HCT116 (cell line): ENCODE data around the gene SLC15A5. TPM values are rescaled to one million over a fixed set of nuclear protein-coding genes. Genes with fewer than 3 reads are reported as not detected.

ENCODE experiments used
- ATAC-seq: fragments of 200-7000 bp; cut with Tn5 transposase; 2 replicates; pipeline ENCODE4 v1.9.1; 2020; ENCODE audit warnings: mild to moderate bottlenecking, moderate library complexity
- BruUV-seq: library from RNA; stranded (reverse); fragments of 400-500 nt; replicated peaks from 2 replicates; lab custom pipeline; 2021; lab: Mats Ljungman, UMichigan
- CTCF ChIA-PET: fragments of 300-600 bp; sonication (Branson Sonifier 250); formaldehyde crosslinking; loops from one replicate; lab custom pipeline; 2021; ENCODE audit warnings: antibody characterized with exemption; lab: Charles Lee
- POLR2A ChIA-PET: fragments of 300-600, 350-600 bp; sonication (Branson Sonifier 250); formaldehyde crosslinking; loops from one replicate; lab custom pipeline; 2021; ENCODE audit warnings: antibody characterized with exemption; lab: Charles Lee
- RAD21 ChIA-PET, 2 experiments: fragments of 300-600 bp; sonication (Branson Sonifier 250); formaldehyde crosslinking; loops; one replicate each; lab custom pipeline; 2023; ENCODE audit warnings: low total read pairs in 2 of 2; ENCODE audit not compliant: uncharacterized antibody in 2 of 2, unreplicated experiment in 2 of 2, low non-redundant PET in 1 of 2; lab: Charles Lee
- DNase-seq: peaks from one replicate; pipeline ENCODE4 v3.0.0-alpha.2; 2010; ENCODE audit warnings: low read depth, low spot score
- H2AFZ ChIP-seq: fragments of 200-600 bp; shearing (Covaris generic), sonication (generic); 2 replicates; pipeline ENCODE4 v1.6.1; 2017; ENCODE audit warnings: low read depth, mixed run types, mixed read lengths, antibody characterized with exemption, low read length; ENCODE audit not compliant: poor library complexity, severe bottlenecking
- H3K27ac ChIP-seq: 2 replicates; pipeline ENCODE4 v1.5.1; 2012; ENCODE audit warnings: low read depth, low read length
- H3K27me3 ChIP-seq: fragments of 200-600 bp; sonication (generic); 2 replicates; pipeline ENCODE4 v1.6.1; 2016; ENCODE audit warnings: mixed run types, low read length, mixed read lengths; ENCODE audit not compliant: insufficient read depth
- H3K36me3 ChIP-seq, 2 experiments: fragments of 200-500 bp in 1 of 2; fragments of 200-600 bp in 1 of 2; sonication (Bioruptor generic) in 1 of 2; sonication (generic) in 1 of 2; 2 replicates each; pipeline versions ENCODE4 v1.5.1 to v1.6.1; 2014 to 2016; ENCODE audit warnings: low read length in 2 of 2, inconsistent platforms in 1 of 2, mixed read lengths in 1 of 2, mixed run types in 1 of 2; ENCODE audit not compliant: insufficient read depth in 2 of 2, control insufficient read depth in 1 of 2
- H3K4me1 ChIP-seq, 2 experiments: fragments of 200-600 bp in 1 of 2; sonication (generic) in 1 of 2; 2 replicates each; pipeline versions ENCODE4 v1.5.1 to v1.6.1; 2012 to 2017; ENCODE audit warnings: low read length in 2 of 2, inconsistent platforms in 1 of 2, mild to moderate bottlenecking in 1 of 2, mixed read lengths in 1 of 2, mixed run types in 1 of 2, moderate library complexity in 1 of 2; ENCODE audit not compliant: insufficient read depth in 2 of 2, control insufficient read depth in 1 of 2
- H3K4me2 ChIP-seq: fragments of 200-600 bp; sonication (generic); 2 replicates; pipeline ENCODE4 v1.6.1; 2017; ENCODE audit warnings: mixed run types, low read length, mixed read lengths
- H3K4me3 ChIP-seq, 2 experiments: fragments of 200-600 bp in 1 of 2; sonication (generic) in 1 of 2; replicated peaks in 1 of 2; 2 replicates each; pipeline ENCODE4 v1.5.1; 2011 to 2016; ENCODE audit warnings: low read length in 2 of 2, control low read depth in 1 of 2, low read depth in 1 of 2, mild to moderate bottlenecking in 1 of 2, mixed read lengths in 1 of 2, mixed run types in 1 of 2
- H3K79me2 ChIP-seq: fragments of 200-600 bp; sonication (generic); 2 replicates; pipeline ENCODE4 v1.6.1; 2017; ENCODE audit warnings: mild to moderate bottlenecking, mixed run types, low read length, moderate library complexity, mixed read lengths; ENCODE audit not compliant: insufficient read depth
- H3K9ac ChIP-seq: fragments of 200-600 bp; sonication (generic); 2 replicates; pipeline ENCODE4 v1.6.1; 2016; ENCODE audit warnings: low read length, mixed read lengths
- H3K9me2 ChIP-seq: fragments of 200-600 bp; sonication (generic), shearing (Covaris generic); 2 replicates; pipeline ENCODE4 v1.6.1; 2017; ENCODE audit warnings: mixed run types, mild to moderate bottlenecking, moderate library complexity; ENCODE audit not compliant: insufficient read depth
- H3K9me3 ChIP-seq, 2 experiments: fragments of 200-500 bp in 1 of 2; fragments of 200-600 bp in 1 of 2; sonication (Bioruptor generic) in 1 of 2; sonication (generic) in 1 of 2; 2 replicates each; pipeline ENCODE4 v1.6.1; 2014 to 2017; ENCODE audit warnings: low read length in 2 of 2, mixed read lengths in 2 of 2, inconsistent platforms in 1 of 2, low read depth in 1 of 2, mild to moderate bottlenecking in 1 of 2, mixed run types in 1 of 2, moderate library complexity in 1 of 2; ENCODE audit not compliant: control insufficient read depth in 1 of 2, insufficient read depth in 1 of 2
- H4K20me1 ChIP-seq: fragments of 200-600 bp; sonication (generic), shearing (Covaris generic); 2 replicates; pipeline ENCODE4 v1.6.1; 2017; ENCODE audit warnings: mixed run types, mild to moderate bottlenecking, moderate library complexity; ENCODE audit not compliant: insufficient read depth
- CTCF ChIP-seq, 3 experiments: fragments of 200-600 bp in 1 of 3; sonication (generic) in 1 of 3; IDR thresholded peaks in 2 of 3; conservative IDR thresholded peaks in 1 of 3; 2 replicates each; pipeline ENCODE4 v1.5.1; 2012 to 2017; ENCODE audit warnings: low read depth in 2 of 3, low read length in 2 of 3, antibody characterized with exemption in 1 of 3, borderline replicate concordance in 1 of 3, control low read depth in 1 of 3, mild to moderate bottlenecking in 1 of 3, mixed read lengths in 1 of 3, mixed run types in 1 of 3, moderate library complexity in 1 of 3; ENCODE audit not compliant: insufficient read depth in 1 of 3
- EGR1 ChIP-seq: IDR thresholded peaks from 2 replicates; pipeline ENCODE4 v1.6.1; 2012; ENCODE audit warnings: low read depth
- ELF1 ChIP-seq: IDR thresholded peaks from 2 replicates; pipeline ENCODE4 v1.6.1; 2012; ENCODE audit warnings: low read depth, borderline replicate concordance
- EZH2 ChIP-seq: fragments of 200-600 bp; sonication (generic); IDR thresholded peaks from 2 replicates; pipeline ENCODE4 v1.6.1; 2017; ENCODE audit warnings: antibody characterized with exemption, mixed run types
- RAD21 ChIP-seq: IDR thresholded peaks from 2 replicates; pipeline ENCODE4 v1.6.1; 2012; ENCODE audit warnings: low read depth, mild to moderate bottlenecking
- SIN3A ChIP-seq: IDR thresholded peaks from 2 replicates; pipeline ENCODE4 v1.6.1; 2012; ENCODE audit warnings: low read depth
- SP1 ChIP-seq: IDR thresholded peaks from 2 replicates; pipeline ENCODE4 v1.6.1; 2012; ENCODE audit warnings: low read depth
- SRF ChIP-seq: IDR thresholded peaks from 2 replicates; pipeline ENCODE4 v1.6.1; 2012; ENCODE audit warnings: low read depth
- TCF7L2 ChIP-seq: IDR thresholded peaks from 2 replicates; pipeline ENCODE4 v1.7.0; 2011; ENCODE audit warnings: borderline replicate concordance, inconsistent platforms; ENCODE audit not compliant: insufficient read depth, insufficient read length; ENCODE audit errors: extremely low read depth
- YY1 ChIP-seq: IDR thresholded peaks from 2 replicates; pipeline ENCODE4 v1.6.1; 2011; ENCODE audit warnings: low read length, low read depth, moderate library complexity, mild to moderate bottlenecking; ENCODE audit not compliant: insufficient replicate concordance; ENCODE audit errors: extremely low read depth
- ZBTB33 ChIP-seq: IDR thresholded peaks from 2 replicates; pipeline ENCODE4 v1.6.1; 2011; ENCODE audit warnings: mild to moderate bottlenecking, low read length, moderate library complexity; ENCODE audit not compliant: insufficient replicate concordance; ENCODE audit errors: extremely low read depth
- ZNF274 ChIP-seq: fragments of 200-500 bp; sonication (Bioruptor generic); IDR thresholded peaks from 2 replicates; pipeline ENCODE4 v1.6.1; 2014; ENCODE audit warnings: mild to moderate bottlenecking, low read depth, low read length, inconsistent platforms
- intact Hi-C: fragments of 100-400 bp; cut with micrococcal nuclease; formaldehyde crosslinking; loops from 2 replicates; pipeline ENCODE4 v1.10.0; 2022
- total RNA-seq: library from RNA; stranded (reverse); gene quantifications from one replicate; pipeline ENCODE4 v1.2.1, GENCODE V29; 2021; ENCODE audit not compliant: unreplicated experiment
- TF ChIP-seq, protein P1 (sequence below): IDR thresholded peaks from 2 replicates; pipeline ENCODE4 v1.6.1; 2012

The SLC15A5 gene
- total RNA-seq, 1 experiment from 2014 or later, result not detected

DNA sequence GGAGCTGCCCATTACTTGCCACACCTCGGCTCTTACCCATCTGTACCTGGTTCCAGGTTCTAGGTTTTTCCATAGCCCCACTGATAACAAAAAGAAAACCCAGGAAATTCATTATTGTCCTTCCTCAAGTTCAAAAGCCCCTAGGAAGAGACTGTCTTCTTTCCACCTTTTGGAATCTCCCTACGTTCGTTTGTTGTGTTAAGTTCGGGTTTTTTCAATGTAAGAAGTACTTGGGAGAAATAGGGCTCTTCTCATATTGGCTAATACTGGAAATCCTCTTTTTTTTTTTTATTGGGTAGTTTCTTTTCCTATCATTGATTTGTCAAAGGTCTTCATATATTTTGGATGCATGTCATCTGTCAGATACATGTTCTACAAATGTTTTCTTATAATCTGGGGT is 17.3 kb downstream of the SLC15A5 start:
- Histone ChIP-seq H3K36me3 (no peaks in the 10 kb centered on the region), H3K4me3 (no peak overlapping the region), H3K9me3 (no peaks in the 10 kb centered on the region), H3K27me3 (no peaks in the 10 kb centered on the region), H3K9me2 (no peaks in the 10 kb centered on the region), H2AFZ (no peak overlapping the region), H4K20me1 (no peaks in the 10 kb centered on the region), H3K9ac (no peak overlapping the region), H3K4me2 (no peak overlapping the region), H3K4me1 (no peaks in the 10 kb centered on the region), H3K79me2 (no peaks in the 10 kb centered on the region), H3K27ac (no peak overlapping the region)
- BruUV-seq, result no TSS peak
- no peak for ATAC-seq
- RAD21 ChIA-PET, result no interaction called here
- CTCF ChIA-PET, result no interaction called here
- TF ChIP-seq YY1 (no peak), ELF1 (no peak), EZH2 (no peak), SP1 (no peak), TCF7L2 (no peak), RAD21 (no peak)
- TF ChIP-seq, protein P1, sequence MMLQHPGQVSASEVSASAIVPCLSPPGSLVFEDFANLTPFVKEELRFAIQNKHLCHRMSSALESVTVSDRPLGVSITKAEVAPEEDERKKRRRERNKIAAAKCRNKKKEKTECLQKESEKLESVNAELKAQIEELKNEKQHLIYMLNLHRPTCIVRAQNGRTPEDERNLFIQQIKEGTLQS, result no peak
- intact Hi-C loops, result no loop called here
- no peak for DNase-seq
- POLR2A ChIA-PET, result no interaction called here

DNA sequence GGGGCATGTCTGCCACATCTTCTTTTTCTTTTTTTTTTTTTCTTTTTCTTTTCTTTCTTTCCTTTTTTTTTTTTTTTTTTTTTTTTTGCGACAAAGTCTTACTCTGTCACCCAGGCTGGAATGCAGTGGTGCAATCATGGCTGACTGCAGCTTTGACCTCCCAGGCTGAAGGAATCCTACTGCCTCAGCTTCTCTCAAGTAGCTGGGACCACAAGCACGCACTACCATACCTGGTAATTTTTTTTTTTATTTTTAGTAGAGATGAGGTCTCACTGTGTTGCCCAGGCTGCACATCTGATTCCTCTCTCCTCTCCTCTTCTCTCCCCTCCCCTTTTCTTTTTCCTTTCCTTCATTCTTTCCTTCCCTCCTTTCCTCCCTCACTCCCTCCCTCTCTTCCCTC is 18.5 kb downstream of the SLC15A5 start:
- Histone ChIP-seq H3K9ac (no peak overlapping the region), H3K9me2 (no peaks in the 10 kb centered on the region), H3K4me1 (no peaks in the 10 kb centered on the region), H2AFZ (no peak overlapping the region)
- ATAC-seq (no peak), DNase-seq (no peak)
- intact Hi-C loops, result no loop called here
- RAD21 ChIA-PET, result no interaction called here
- no peak for TF ChIP-seq ELF1
- TF ChIP-seq EZH2, result no peak
- TF ChIP-seq ZNF274, result no peak
- no peak for TF ChIP-seq ZBTB33
- TF ChIP-seq SP1, result no peak
- no peak for TF ChIP-seq YY1
- no peak for TF ChIP-seq SRF
- TF ChIP-seq CTCF (IDR thresholded peaks at IDR 0.05 in 2 of 3, conservative IDR thresholded peaks at IDR 0.05 in 1 of 3; ENCODE audit: borderline replicate concordance in 1 of 3, insufficient read depth in 1 of 3, low read depth in 2 of 3, low read length in 2 of 3), result no peak
- TF ChIP-seq SIN3A, result no peak
- no peak for TF ChIP-seq EGR1
- TF ChIP-seq, protein P1, result no peak
- TF ChIP-seq, all 23 proteins: peak for 0
- Histone ChIP-seq H3K27ac (no peak overlapping the region), H3K9me3 (no peaks in the 10 kb centered on the region), H3K4me3 (no peak overlapping the region), H3K4me2 (no peak overlapping the region), H3K79me2 (no peaks in the 10 kb centered on the region), H3K36me3 (no peaks in the 10 kb centered on the region), H3K27me3 (no peaks in the 10 kb centered on the region), H4K20me1 (no peaks in the 10 kb centered on the region)
- ChIA-PET CTCF (no interaction called here), POLR2A (no interaction called here)
- BruUV-seq, result no TSS peak
